Lower leg skin (tissue), 4 donors: ENCODE results near the gene CCR5AS.

Experiments used
- DNase-seq, 2 donors: peaks; one replicate each; pipeline ENCODE4 v3.0.0-alpha.2; 2019; ENCODE audit warnings: low spot score in 2 of 2
- H3K4me3 ChIP-seq: fragments of 200-600 bp; sonication (generic); 2 replicates; pipeline ENCODE4 v1.5.1; 2017; ENCODE audit warnings: mild to moderate bottlenecking, low read depth; ENCODE audit not compliant: poor library complexity, severe bottlenecking
- POLR2A ChIP-seq, 2 donors: fragments of 450-650 bp; IDR thresholded peaks; one replicate each; pipeline ENCODE4 v1.6.1; 2016 to 2017; ENCODE audit warnings: antibody characterized with exemption in 2 of 2, mild to moderate bottlenecking in 1 of 2, moderate library complexity in 1 of 2
- WGBS, 2 donors: methylation state at CpG; one replicate each; pipeline ENCODE4 v1.1.5; 2018; 5-methylcytosine and 5-hydroxymethylcytosine counted together
- intact Hi-C: fragments of 100-400 bp; cut with DNase I; formaldehyde crosslinking; loops from one replicate; pipeline ENCODE4 v1.15.0; 2023; ENCODE audit warnings: low total_unique reads
- TF ChIP-seq, protein P1 (sequence below), 3 donors: fragments of 450-650 bp; IDR thresholded peaks; one replicate each; pipeline ENCODE4 v1.5.1; 2016; ENCODE audit warnings: antibody characterized with exemption in 3 of 3, mild to moderate bottlenecking in 3 of 3, moderate library complexity in 2 of 3

Gene CCR5AS

DNA sequence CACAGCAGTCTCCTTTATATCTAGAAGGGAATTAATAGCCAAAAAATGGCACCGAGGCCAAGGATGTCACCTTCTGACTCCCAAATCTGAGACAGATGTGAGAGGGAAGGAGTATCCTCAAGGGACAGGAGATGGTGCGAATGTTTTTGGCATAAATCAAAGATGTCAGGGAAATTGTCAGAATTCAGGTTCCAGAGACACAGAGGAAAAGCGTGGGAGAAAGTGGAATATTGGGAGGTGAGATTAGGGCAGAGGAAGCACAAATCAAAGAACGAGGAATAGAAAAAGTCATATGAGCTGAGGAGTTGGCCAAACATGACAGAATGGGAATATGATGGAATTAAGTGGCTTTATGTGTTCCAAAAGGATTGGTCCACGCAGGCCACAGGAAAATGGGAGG, 6.0 kb downstream of the CCR5AS start:
- H3K4me3 ChIP-seq: no peak overlapping the region
- TF ChIP-seq, protein P1, sequence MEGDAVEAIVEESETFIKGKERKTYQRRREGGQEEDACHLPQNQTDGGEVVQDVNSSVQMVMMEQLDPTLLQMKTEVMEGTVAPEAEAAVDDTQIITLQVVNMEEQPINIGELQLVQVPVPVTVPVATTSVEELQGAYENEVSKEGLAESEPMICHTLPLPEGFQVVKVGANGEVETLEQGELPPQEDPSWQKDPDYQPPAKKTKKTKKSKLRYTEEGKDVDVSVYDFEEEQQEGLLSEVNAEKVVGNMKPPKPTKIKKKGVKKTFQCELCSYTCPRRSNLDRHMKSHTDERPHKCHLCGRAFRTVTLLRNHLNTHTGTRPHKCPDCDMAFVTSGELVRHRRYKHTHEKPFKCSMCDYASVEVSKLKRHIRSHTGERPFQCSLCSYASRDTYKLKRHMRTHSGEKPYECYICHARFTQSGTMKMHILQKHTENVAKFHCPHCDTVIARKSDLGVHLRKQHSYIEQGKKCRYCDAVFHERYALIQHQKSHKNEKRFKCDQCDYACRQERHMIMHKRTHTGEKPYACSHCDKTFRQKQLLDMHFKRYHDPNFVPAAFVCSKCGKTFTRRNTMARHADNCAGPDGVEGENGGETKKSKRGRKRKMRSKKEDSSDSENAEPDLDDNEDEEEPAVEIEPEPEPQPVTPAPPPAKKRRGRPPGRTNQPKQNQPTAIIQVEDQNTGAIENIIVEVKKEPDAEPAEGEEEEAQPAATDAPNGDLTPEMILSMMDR (IDR thresholded peaks at IDR 0.05): no peak
- no peak for TF ChIP-seq POLR2A (IDR thresholded peaks at IDR 0.05)
- WGBS, 2 donors: 88 to 91% methylated on average over 5 of the region's 5 CpGs
- intact Hi-C loops: no loop called here
- no peak for DNase-seq

DNA sequence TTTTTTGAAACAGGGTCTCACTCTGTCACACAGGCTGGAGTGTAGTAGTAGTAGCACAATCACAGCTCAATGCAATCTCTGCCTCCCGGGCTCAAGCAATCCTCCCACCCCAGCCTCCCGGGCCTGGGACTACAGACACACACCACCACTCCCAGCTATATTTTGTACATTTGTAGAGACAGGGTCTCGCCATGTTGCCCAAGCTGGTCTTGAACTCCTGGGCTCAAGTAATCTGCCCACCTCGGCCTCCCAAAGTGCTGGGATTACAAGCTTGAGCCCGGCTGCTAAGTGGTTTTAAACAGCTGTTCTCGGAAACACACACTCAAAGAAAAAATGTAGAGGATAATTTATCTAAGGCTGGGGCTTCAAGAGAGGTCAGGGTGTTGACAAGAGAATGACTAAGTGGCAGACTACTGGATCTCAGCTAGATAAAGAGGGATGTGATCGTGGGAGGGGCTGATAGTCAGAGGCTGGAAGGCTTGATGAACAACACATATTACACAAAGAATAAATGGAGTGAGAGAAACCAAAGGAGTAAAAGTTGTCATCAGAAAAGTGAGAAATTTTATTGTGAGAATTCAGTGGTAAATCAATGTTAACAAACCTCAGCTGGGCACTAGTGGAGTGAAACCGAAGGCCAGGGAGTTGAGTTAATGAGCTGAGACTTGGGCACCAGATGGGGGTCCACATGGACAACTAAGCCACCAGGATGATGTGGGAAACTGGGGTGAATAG, 6.7 kb downstream of the CCR5AS start:
- H3K4me3 ChIP-seq: no peak overlapping the region
- intact Hi-C loops: no loop called here
- WGBS, 2 donors: 78% methylated on average over 8 of the region's 8 CpGs
- no peak for DNase-seq
- TF ChIP-seq, protein P1 (IDR thresholded peaks at IDR 0.05): no peak
- TF ChIP-seq POLR2A (IDR thresholded peaks at IDR 0.05): no peak

DNA sequence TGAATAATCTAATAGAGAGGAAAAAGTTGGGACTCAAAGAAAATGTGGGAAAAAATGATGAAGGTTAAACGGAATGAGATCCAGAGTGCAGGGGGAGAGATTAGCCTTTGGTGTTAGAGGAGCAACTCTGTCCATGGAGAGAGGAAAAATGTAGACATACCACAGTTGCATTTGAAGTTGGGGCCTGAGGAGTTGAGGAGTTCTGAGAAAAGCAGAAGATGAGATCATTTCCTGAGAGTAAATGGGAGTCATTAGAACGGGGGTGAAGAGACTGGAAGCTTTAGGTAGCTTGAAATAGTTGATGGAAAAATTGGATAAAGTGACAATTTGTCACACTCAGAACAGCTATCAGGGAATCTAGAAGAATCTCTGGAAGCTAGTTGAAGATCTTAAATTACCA, 7.3 kb downstream of the CCR5AS start:
- intact Hi-C loops: no loop called here
- DNase-seq: no peak
- 67 to 69% methylated on average over 2 of the region's 2 CpGs for WGBS, 2 donors
- TF ChIP-seq, protein P1 (IDR thresholded peaks at IDR 0.05): no peak
- no peak for TF ChIP-seq POLR2A (IDR thresholded peaks at IDR 0.05)
- no peak overlapping the region for H3K4me3 ChIP-seq

DNA sequence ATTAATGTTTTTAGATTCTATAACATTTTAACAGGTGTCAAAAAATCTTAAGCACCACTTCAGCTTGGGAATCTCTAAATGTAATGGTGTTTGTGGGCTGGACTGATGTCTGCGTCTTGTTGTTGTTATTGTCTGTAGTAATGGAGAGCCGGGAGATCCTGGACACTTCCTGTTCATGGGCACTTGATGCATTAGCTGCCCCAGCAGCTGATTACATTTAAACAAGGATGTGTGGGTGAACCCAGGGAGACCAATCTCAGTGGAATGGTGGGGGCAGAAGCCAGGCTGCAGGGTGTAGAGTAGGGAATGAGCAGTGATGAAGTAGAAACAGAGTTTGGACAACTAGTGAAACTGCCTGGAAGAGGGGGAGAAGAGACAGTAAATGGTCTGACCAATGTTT, 7.8 kb downstream of the CCR5AS start:
- intact Hi-C loops: no loop called here
- TF ChIP-seq, protein P1 (IDR thresholded peaks at IDR 0.05): no peak
- no peak for TF ChIP-seq POLR2A (IDR thresholded peaks at IDR 0.05)
- DNase-seq: no peak
- H3K4me3 ChIP-seq: no peak overlapping the region
- WGBS, 2 donors: 67 to 85% methylated on average over 2 of the region's 2 CpGs

DNA sequence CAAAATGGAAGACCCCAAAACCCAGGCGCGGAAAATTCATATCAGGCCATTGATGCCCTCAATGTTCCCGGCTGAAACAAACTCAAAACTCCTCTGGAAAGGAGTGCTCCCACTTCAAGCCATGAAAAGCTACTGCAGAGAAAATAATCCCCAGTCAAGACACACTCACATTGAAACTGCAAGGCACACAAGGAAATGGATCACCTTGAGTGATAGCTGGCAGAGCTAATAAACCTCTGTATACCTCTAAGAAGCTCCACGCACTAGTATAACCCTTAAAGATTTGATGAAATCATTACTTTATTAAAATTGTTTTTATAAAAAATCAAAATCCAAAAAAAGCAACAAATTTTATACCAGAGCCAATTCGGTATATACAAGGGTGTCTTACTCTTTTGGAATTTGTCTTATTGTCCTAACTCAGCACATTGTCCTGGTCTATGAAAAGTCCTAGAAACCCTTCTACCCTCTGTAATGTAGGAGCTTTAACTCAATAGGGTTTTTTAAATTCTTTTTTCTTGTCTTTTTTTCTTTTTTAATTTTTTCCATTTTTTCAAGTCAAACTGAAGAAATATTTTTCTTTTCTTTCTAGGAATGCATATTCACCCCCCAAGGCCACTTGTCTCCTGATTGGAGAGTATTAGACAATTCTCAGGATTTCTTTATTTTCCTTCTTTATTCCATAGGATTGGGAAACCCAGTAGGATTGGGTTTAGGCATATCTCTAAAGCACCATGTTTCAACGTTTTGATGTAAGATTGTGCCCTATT, 8.5 kb downstream of the CCR5AS start:
- TF ChIP-seq, protein P1 (IDR thresholded peaks at IDR 0.05): no peak
- TF ChIP-seq POLR2A (IDR thresholded peaks at IDR 0.05): no peak
- 91 to 95% methylated on average over 6 of the region's 6 CpGs for WGBS, 2 donors
- intact Hi-C loops: no loop called here
- H3K4me3 ChIP-seq: no peak overlapping the region
- no peak for DNase-seq
